ENCODE data around the gene FADS6. TPM values are rescaled to one million over a fixed set of nuclear protein-coding genes. Genes with fewer than 3 reads are reported as not detected.

The FADS6 gene
- total and polyA plus RNA-seq, 2 of the 13 experiments (the other 11 are each of a cell fraction or from before 2014, with no cell fraction given) = 0.11 TPM

GRCh38 chr17:74873037-74873873, 20.2 kb downstream of the FADS6 start (continued):
- TF ChIP-seq RORA (CRISPR knock-in tag; IDR thresholded peaks at IDR 0.05) (no peak), ZNF124 (CRISPR knock-in tag; IDR thresholded peaks at IDR 0.05) (peak; percentile 68; the same call in 1 of the 2 replicates), ZNF30 (CRISPR knock-in tag; IDR thresholded peaks at IDR 0.05) (no peak), FOXA3 (CRISPR knock-in tag; IDR thresholded peaks at IDR 0.05) (peak; percentile 67), POGZ (CRISPR knock-in tag; IDR thresholded peaks at IDR 0.05) (peak; percentile 92), ZNF7 (CRISPR knock-in tag; IDR thresholded peaks at IDR 0.05) (no peak), ZNF615 (CRISPR knock-in tag; IDR thresholded peaks at IDR 0.05; ENCODE audit: borderline replicate concordance) (no peak), ZNF691 (CRISPR knock-in tag; IDR thresholded peaks at IDR 0.05; ENCODE audit: borderline replicate concordance, low read depth) (no peak; the same call in 1 of the 2 replicates), ATAD3A (CRISPR knock-in tag; IDR thresholded peaks at IDR 0.05) (no peak), PBX3 (CRISPR knock-in tag; IDR thresholded peaks at IDR 0.05; ENCODE audit: borderline replicate concordance) (no peak), NAIF1 (CRISPR knock-in tag; IDR thresholded peaks at IDR 0.05; ENCODE audit: borderline replicate concordance) (no peak; the same call in 1 of the 2 replicates), ZNF441 (CRISPR knock-in tag; IDR thresholded peaks at IDR 0.05; ENCODE audit: borderline replicate concordance) (no peak), SALL2 (CRISPR knock-in tag; IDR thresholded peaks at IDR 0.05) (peak; percentile 38; the same call in 1 of the 2 replicates), SRSF1 (optimal IDR thresholded peaks at IDR 0.05; ENCODE audit: low read depth, low read length) (peak; percentile 60), ZBTB25 (CRISPR knock-in tag; IDR thresholded peaks at IDR 0.05) (0 out of 2 replicates have a peak, but pooled peaks have one; percentile 47), MZF1 (CRISPR knock-in tag; IDR thresholded peaks at IDR 0.05; ENCODE audit: borderline replicate concordance) (no peak), AKNA (CRISPR knock-in tag; IDR thresholded peaks at IDR 0.05; ENCODE audit: borderline replicate concordance) (no peak), ZNF501 (CRISPR knock-in tag; IDR thresholded peaks at IDR 0.05) (peak; percentile 85), ZNF431 (CRISPR knock-in tag; IDR thresholded peaks at IDR 0.05; ENCODE audit: borderline replicate concordance, low read depth) (0 out of 2 replicates have a peak, but pooled peaks have one; percentile 23), EED (CRISPR knock-in tag; IDR thresholded peaks at IDR 0.05) (no peak)
